ENCODE results near the gene TRIM54. TPM values are rescaled to one million over a fixed set of nuclear protein-coding genes. Genes with fewer than 3 reads are reported as not detected.

Gene TRIM54
- total RNA-seq, 2 donors from 2014 or later: 0.86 to 2.2 TPM

GRCh38 chr2:27240406-27240805 is 41.8 kb upstream of the TRIM54 start:
- H3K4me3 ChIP-seq (ENCODE audit: low read length): no peak overlapping the region
- H3K27me3 ChIP-seq (ENCODE audit: control insufficient read depth, insufficient read depth, low read length, poor library complexity, severe bottlenecking): no peaks in the 10 kb centered on the region
- Mint-ChIP-seq H3K9me3 (no peaks in the 10 kb centered on the region), H3K4me3 (no peak overlapping the region), H3K27me3 (ENCODE audit: insufficient read depth) (no peaks in the 10 kb centered on the region), H3K4me1 (no peaks in the 10 kb centered on the region), H3K36me3 (ENCODE audit: low read depth) (peaks cover 83% of the 10 kb centered on the region), H3K27ac (no peak overlapping the region)
- no peaks in the 10 kb centered on the region for H3K4me1 ChIP-seq (ENCODE audit: control insufficient read depth, insufficient read depth, low read length)
- no peak for TF ChIP-seq CTCF (conservative IDR thresholded peaks at IDR 0.05)
- no peaks in the 10 kb centered on the region for H3K9me3 ChIP-seq (ENCODE audit: control insufficient read depth, low read length)
- no peak overlapping the region for H3K27ac ChIP-seq (ENCODE audit: low read depth, low read length)
- 92 to 100% methylated on average over 3 to 9 of the region's 9 CpGs for WGBS, 2 experiments (ENCODE audit: insufficient coverage in 1 of 2, insufficient read length in 1 of 2)
- DNase-seq: no peak
- H3K9ac ChIP-seq (ENCODE audit: extremely low read depth, low read length, poor library complexity, severe bottlenecking): no peak overlapping the region
- peaks cover 94% of the 10 kb centered on the region for H3K36me3 ChIP-seq (ENCODE audit: control insufficient read depth, insufficient read depth, low read length)

DNA sequence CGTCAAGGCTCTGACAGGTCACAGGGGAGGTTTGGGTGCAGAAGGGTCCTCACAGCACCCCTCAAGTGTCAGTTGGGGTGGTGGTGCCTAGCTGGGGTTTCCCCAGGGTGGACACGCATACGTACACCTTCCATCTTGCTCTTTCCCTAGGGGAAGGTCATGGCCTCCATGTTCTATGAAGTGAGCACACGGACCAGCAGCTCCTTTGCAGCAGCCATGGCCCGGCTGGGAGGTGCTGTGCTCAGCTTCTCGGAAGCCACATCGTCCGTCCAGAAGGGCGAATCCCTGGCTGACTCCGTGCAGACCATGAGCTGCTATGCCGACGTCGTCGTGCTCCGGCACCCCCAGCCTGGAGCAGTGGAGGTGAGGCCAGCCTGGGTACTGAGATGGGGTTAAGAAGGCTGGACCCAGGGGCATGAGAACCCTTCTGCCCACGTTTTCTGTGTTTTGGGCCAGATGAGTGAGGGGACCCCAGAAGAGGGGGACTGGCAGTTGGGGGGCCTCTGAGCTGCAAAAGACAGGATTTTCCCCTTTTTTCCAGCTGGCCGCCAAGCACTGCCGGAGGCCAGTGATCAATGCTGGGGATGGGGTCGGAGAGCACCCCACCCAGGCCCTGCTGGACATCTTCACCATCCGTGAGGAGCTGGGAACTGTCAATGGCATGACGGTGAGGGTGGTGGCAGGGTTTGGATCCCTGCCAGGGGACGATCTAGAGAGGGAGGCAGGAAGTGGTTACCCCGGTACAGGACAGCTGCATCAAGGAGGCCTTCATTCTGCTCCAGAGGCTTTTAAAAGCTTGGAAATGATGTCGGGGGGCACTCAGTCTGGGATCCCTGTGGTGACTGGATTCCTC is 40.2 kb upstream of the TRIM54 start:
- 93 to 94% methylated on average over 15 to 24 of the region's 24 CpGs for WGBS, 2 experiments (ENCODE audit: insufficient coverage in 1 of 2, insufficient read length in 1 of 2)
- H3K9me3 Mint-ChIP-seq: no peaks in the 10 kb centered on the region
- no peaks in the 10 kb centered on the region for H3K4me1 Mint-ChIP-seq
- peaks cover 69% of the 10 kb centered on the region for H3K36me3 Mint-ChIP-seq (ENCODE audit: low read depth)
- H3K4me3 Mint-ChIP-seq: no peak overlapping the region
- TF ChIP-seq CTCF (conservative IDR thresholded peaks at IDR 0.05): no peak
- no peaks in the 10 kb centered on the region for H3K4me1 ChIP-seq (ENCODE audit: control insufficient read depth, insufficient read depth, low read length)
- no peaks in the 10 kb centered on the region for H3K9me3 ChIP-seq (ENCODE audit: control insufficient read depth, low read length)
- H3K36me3 ChIP-seq (ENCODE audit: control insufficient read depth, insufficient read depth, low read length): peaks cover 79% of the 10 kb centered on the region
- H3K4me3 ChIP-seq (ENCODE audit: low read length): no peak overlapping the region
- no peaks in the 10 kb centered on the region for H3K27me3 Mint-ChIP-seq (ENCODE audit: insufficient read depth)
- no peak for DNase-seq
- H3K9ac ChIP-seq (ENCODE audit: extremely low read depth, low read length, poor library complexity, severe bottlenecking): no peak overlapping the region
- no peak overlapping the region for H3K27ac ChIP-seq (ENCODE audit: low read depth, low read length)
- H3K27me3 ChIP-seq (ENCODE audit: control insufficient read depth, insufficient read depth, low read length, poor library complexity, severe bottlenecking): no peaks in the 10 kb centered on the region
- no peak overlapping the region for H3K27ac Mint-ChIP-seq

DNA sequence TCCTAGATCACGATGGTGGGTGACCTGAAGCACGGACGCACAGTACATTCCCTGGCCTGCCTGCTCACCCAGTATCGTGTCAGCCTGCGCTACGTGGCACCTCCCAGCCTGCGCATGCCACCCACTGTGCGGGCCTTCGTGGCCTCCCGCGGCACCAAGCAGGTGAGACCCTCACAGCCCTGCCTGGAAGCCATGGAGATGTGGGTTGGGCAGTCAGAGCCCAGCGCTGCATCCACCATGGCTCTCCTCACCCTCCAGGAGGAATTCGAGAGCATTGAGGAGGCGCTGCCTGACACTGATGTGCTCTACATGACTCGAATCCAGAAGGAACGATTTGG is 39.6 kb upstream of the TRIM54 start:
- H3K27ac Mint-ChIP-seq: no peak overlapping the region
- Histone ChIP-seq H3K27me3 (ENCODE audit: control insufficient read depth, insufficient read depth, low read length, poor library complexity, severe bottlenecking) (no peaks in the 10 kb centered on the region), H3K4me1 (ENCODE audit: control insufficient read depth, insufficient read depth, low read length) (no peaks in the 10 kb centered on the region), H3K9ac (ENCODE audit: extremely low read depth, low read length, poor library complexity, severe bottlenecking) (no peak overlapping the region), H3K36me3 (ENCODE audit: control insufficient read depth, insufficient read depth, low read length) (peaks cover 73% of the 10 kb centered on the region), H3K9me3 (ENCODE audit: control insufficient read depth, low read length) (no peaks in the 10 kb centered on the region), H3K4me3 (ENCODE audit: low read length) (no peak overlapping the region), H3K27ac (ENCODE audit: low read depth, low read length) (no peak overlapping the region)
- no peaks in the 10 kb centered on the region for H3K9me3 Mint-ChIP-seq
- TF ChIP-seq CTCF (conservative IDR thresholded peaks at IDR 0.05): no peak
- WGBS, 2 experiments (ENCODE audit: insufficient coverage in 1 of 2, insufficient read length in 1 of 2): 96 to 99% methylated on average over 9 to 16 of the region's 16 CpGs
- no peak for DNase-seq
- no peak overlapping the region for H3K4me3 Mint-ChIP-seq
- H3K4me1 Mint-ChIP-seq: no peaks in the 10 kb centered on the region
- H3K27me3 Mint-ChIP-seq (ENCODE audit: insufficient read depth): no peaks in the 10 kb centered on the region
- peaks cover 63% of the 10 kb centered on the region for H3K36me3 Mint-ChIP-seq (ENCODE audit: low read depth)
